Heart right ventricle (tissue), 16 donors: Measurements from ENCODE around the gene TEX2. TPM values are rescaled to one million over a fixed set of nuclear protein-coding genes. Genes with fewer than 3 reads are reported as not detected.
A peak's percentile ranks its signal among the peaks of the same experiment; 100 is the strongest.

Experiments
- ATAC-seq, 8 donors: fragments of 200-7000 bp; cut with Tn5 transposase; one replicate each; pipeline ENCODE4 v1.9.1; 2020; ENCODE audit warnings: mild to moderate bottlenecking in 8 of 8, moderate library complexity in 8 of 8, moderate number of reproducible peaks in 1 of 8
- DNase-seq, 2 donors: peaks; one replicate each; pipeline ENCODE4 v3.0.0-alpha.2; 2020
- H3K27ac ChIP-seq, 10 donors: fragments of 200-600 bp; sonication (generic) in 2 of 10; one replicate each; pipeline versions ENCODE4 v1.5.0 to v1.8.0; 2020 to 2022; ENCODE audit warnings: mild to moderate bottlenecking in 3 of 10
- H3K27me3 ChIP-seq, 7 donors: fragments of 200-600 bp; one replicate each; pipeline ENCODE4 v1.8.0; 2021 to 2022; ENCODE audit warnings: mild to moderate bottlenecking in 2 of 7
- H3K36me3 ChIP-seq, 9 donors: fragments of 200-600 bp; sonication (generic) in 1 of 9; one replicate each; pipeline versions ENCODE4 v1.5.0 to v1.8.0; 2020 to 2022; ENCODE audit warnings: mild to moderate bottlenecking in 2 of 9
- H3K4me1 ChIP-seq, 9 donors: fragments of 200-600 bp; sonication (generic) in 1 of 9; one replicate each; pipeline versions ENCODE4 v1.5.0 to v1.8.0; 2020 to 2022; ENCODE audit warnings: mild to moderate bottlenecking in 4 of 9
- H3K4me3 ChIP-seq, 10 donors: fragments of 200-600 bp; sonication (generic) in 2 of 10; one replicate each; pipeline versions ENCODE4 v1.5.0 to v1.8.0; 2020 to 2022; ENCODE audit warnings: mild to moderate bottlenecking in 7 of 10, moderate library complexity in 2 of 10
- H3K9me3 ChIP-seq, 11 donors: fragments of 200-600 bp in 10 of 11; sonication (generic) in 2 of 11; one replicate each; pipeline versions ENCODE4 v1.5.0 to v1.8.0; 2013 to 2022; ENCODE audit warnings: mild to moderate bottlenecking in 2 of 11, control low read depth in 1 of 11, moderate library complexity in 1 of 11
- WGBS, 2 donors: extraction: QIAGEN DNeasy Blood & Tissue Kit; methylation state at CpG; one replicate each; pipeline ENCODE4 v1.1.7; 2013; ENCODE audit warnings: inconsistent platforms in 1 of 2; 5-methylcytosine and 5-hydroxymethylcytosine counted together
- intact Hi-C, 10 donors: fragments of 100-400 bp; cut with DNase I; formaldehyde crosslinking; loops; one replicate each; pipeline versions ENCODE4 v1.11.1 to v1.14.2; 2022
- polyA plus RNA-seq, 2 donors: library from polyadenylated mRNA; stranded (reverse); fragments of 200-250 nt; gene quantifications; one replicate each; pipeline ENCODE4 v1.2.3, GENCODE V29; 2013
- total RNA-seq, 10 donors: library from RNA; stranded (reverse); fragmentation: NEBNext Ultra II Directional in 3 of 10; extraction: Animal tissue kit (Norgen Biotek cat#: 25700) in 3 of 10; gene quantifications; one replicate each; pipeline versions ENCODE4 v1.2.1 to v1.2.4, GENCODE V29; 2021 to 2023
- TF ChIP-seq, protein P1 (sequence below), 9 donors: fragments of 200-600 bp; sonication (generic) in 2 of 9; IDR thresholded peaks; one replicate each; pipeline versions ENCODE4 v1.5.0 to v1.8.0; 2021 to 2022; ENCODE audit warnings: antibody characterized with exemption in 9 of 9, mild to moderate bottlenecking in 5 of 9, moderate library complexity in 1 of 9
- donor health status: Arrhythmogenic right ventricular cardiomyopathy.
- donor health status: ischemic (EF 13 %, LVEDD 7.1; RV severe dilation, severe dysfunction).
- donor health status: healthy with polysubstance abuse.
- donor health status: DM: no; HTN: yes; CAD: no.
- donor health status: DM: no; HTN: no; CAD: no.
- donor health status: ischemic (EF 25% LVEDD 6.9; RV normal size, moderate dysfunction).
- donor health status: ischemic (EF 25% LVEDD 5.7; RV mildly dilated, moderate dysfunction).
- donor health status: healthy.
- donor health status: DM: yes; HTN: yes; CAD: no.
- donor health status: Ischemic cardiomyopathy.
- donor health status: ischemic (EF 35%, LVEDD 5.7; RV mildly dilated, moderate dysfunction).
- donor health status: nonischemic (EF 11% LVEDD 7.7; RV severe dilation, severe dysfunction).
- donor health status: DM: yes; HTN: yes; CAD: no.
- donor health status: PGD.
- donor health status: ischemic (EF 29% LVEDD 5.4; RV normal size, mild dysfunction).
- donor health status: nonischemic (EF 23%, LVEDD 6.1; RV moderate dilation, normal function).

The TEX2 gene
- total and polyA plus RNA-seq, 12 donors = 15.9 to 60.5 (median 54.5) TPM

GRCh38 chr17:64150237-64151015, 112.6 kb downstream of the TEX2 start:
- TF ChIP-seq, protein P1, sequence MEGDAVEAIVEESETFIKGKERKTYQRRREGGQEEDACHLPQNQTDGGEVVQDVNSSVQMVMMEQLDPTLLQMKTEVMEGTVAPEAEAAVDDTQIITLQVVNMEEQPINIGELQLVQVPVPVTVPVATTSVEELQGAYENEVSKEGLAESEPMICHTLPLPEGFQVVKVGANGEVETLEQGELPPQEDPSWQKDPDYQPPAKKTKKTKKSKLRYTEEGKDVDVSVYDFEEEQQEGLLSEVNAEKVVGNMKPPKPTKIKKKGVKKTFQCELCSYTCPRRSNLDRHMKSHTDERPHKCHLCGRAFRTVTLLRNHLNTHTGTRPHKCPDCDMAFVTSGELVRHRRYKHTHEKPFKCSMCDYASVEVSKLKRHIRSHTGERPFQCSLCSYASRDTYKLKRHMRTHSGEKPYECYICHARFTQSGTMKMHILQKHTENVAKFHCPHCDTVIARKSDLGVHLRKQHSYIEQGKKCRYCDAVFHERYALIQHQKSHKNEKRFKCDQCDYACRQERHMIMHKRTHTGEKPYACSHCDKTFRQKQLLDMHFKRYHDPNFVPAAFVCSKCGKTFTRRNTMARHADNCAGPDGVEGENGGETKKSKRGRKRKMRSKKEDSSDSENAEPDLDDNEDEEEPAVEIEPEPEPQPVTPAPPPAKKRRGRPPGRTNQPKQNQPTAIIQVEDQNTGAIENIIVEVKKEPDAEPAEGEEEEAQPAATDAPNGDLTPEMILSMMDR (IDR thresholded peaks at IDR 0.05) = no peak
- DNase-seq = no peak
- Histone ChIP-seq H3K4me3 (no peak overlapping the region), H3K4me1 (peaks cover 26 to 85% (median 77%) of the 10 kb centered on the region in 9 donors), H3K27ac (peak overlapping the region in 9 of 10 donors; percentile 28 to 95 (median 77)), H3K36me3 (peaks cover 0 to 52% (median 9%) of the 10 kb centered on the region in 9 donors), H3K27me3 (no peaks in the 10 kb centered on the region), H3K9me3 (no peaks in the 10 kb centered on the region)
- intact Hi-C loops = loop anchor here in 7 of 10 donors (2.0 to 10.0 kb wide), 6 partner anchors 64 to 134 kb away; partner anchors contain the start of gene TEX2 (in 3 of the 7)
- 70 to 73% methylated on average over 5 of the region's 5 CpGs for WGBS, 2 donors
- no peak for ATAC-seq

DNA sequence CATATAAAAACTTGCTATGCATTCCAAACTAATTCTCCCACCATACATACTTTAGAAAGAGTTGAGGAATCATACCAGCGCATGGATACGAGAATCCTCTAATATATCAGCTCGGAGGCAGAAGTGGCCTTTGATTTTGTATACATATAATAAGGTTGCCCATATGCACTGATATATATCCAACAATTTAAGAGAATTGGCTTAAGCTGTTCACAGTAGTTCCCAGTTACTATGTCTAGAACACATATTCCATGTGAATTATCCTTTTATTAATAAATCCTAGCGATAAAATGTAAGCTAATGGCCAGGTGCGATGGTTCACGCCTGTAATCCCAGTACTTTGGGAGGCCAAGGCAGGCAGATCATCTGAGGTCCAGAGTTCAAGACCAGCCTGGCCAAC, 113.9 kb downstream of the TEX2 start:
- ATAC-seq (no peak), DNase-seq (no peak)
- TF ChIP-seq, protein P1 (IDR thresholded peaks at IDR 0.05) = no peak
- H3K4me3 ChIP-seq = no peak overlapping the region
- no peaks in the 10 kb centered on the region for H3K9me3 ChIP-seq
- peaks cover 0 to 47% (median 9%) of the 10 kb centered on the region in 9 donors for H3K36me3 ChIP-seq
- 96 to 97% methylated on average over 6 of the region's 6 CpGs for WGBS, 2 donors
- intact Hi-C loops = loop anchor here in 9 of 10 donors (2.0 to 5.0 kb wide), 5 partner anchors 113 to 134 kb away; partner anchors contain the start of gene TEX2 (in 4 of the 9)
- peaks cover 14 to 78% (median 71%) of the 10 kb centered on the region in 9 donors for H3K4me1 ChIP-seq
- no peaks in the 10 kb centered on the region for H3K27me3 ChIP-seq
- peak overlapping the region in 9 of 10 donors; percentile 17 to 99 (median 95) for H3K27ac ChIP-seq

GRCh38 chr17:64148699-64149098, 114.4 kb downstream of the TEX2 start:
- Histone ChIP-seq H3K27ac (peak overlapping the region; percentile 17 to 99 (median 94)), H3K27me3 (no peaks in the 10 kb centered on the region), H3K4me3 (no peak overlapping the region), H3K9me3 (no peaks in the 10 kb centered on the region), H3K36me3 (peaks cover 0 to 46% (median 9%) of the 10 kb centered on the region in 9 donors), H3K4me1 (peaks cover 13 to 73% (median 66%) of the 10 kb centered on the region in 9 donors)
- intact Hi-C loops = loop anchor here in 9 of 10 donors (2.0 to 5.0 kb wide), 5 partner anchors 114 to 134 kb away; partner anchors contain the start of gene TEX2 (in 4 of the 9)
- peak in 1 of 2 donors; percentile 45 for DNase-seq
- WGBS, 2 donors = 73 to 76% methylated on average over 4 of the region's 4 CpGs
- TF ChIP-seq, protein P1 (IDR thresholded peaks at IDR 0.05) = peak in 7 of 9 donors; percentile 22 to 57 (median 48)
- ATAC-seq = peak in 3 of 8 donors; percentile 14 to 32 (median 30)

GRCh38 chr17:64148017-64148631, 114.9 kb downstream of the TEX2 start:
- Histone ChIP-seq H3K4me3 (no peak overlapping the region), H3K27ac (peak overlapping the region; percentile 17 to 99 (median 94)), H3K4me1 (peaks cover 11 to 67% (median 60%) of the 10 kb centered on the region in 9 donors), H3K9me3 (no peaks in the 10 kb centered on the region), H3K27me3 (no peaks in the 10 kb centered on the region), H3K36me3 (peaks cover 0 to 42% (median 9%) of the 10 kb centered on the region in 9 donors)
- 50% methylated on average over 8 of the region's 8 CpGs for WGBS, 2 donors
- intact Hi-C loops = loop anchor here in 9 of 10 donors (2.0 to 5.0 kb wide), 5 partner anchors 114 to 135 kb away; partner anchors contain the start of gene TEX2 (in 4 of the 9)
- ATAC-seq (peak in 2 of 8 donors; percentile 12 to 16), DNase-seq (peak in 1 of 2 donors; percentile 54)
- TF ChIP-seq, protein P1 (IDR thresholded peaks at IDR 0.05) = no peak
